Measurements from ENCODE around the gene ZNF22. TPM values are rescaled to one million over a fixed set of nuclear protein-coding genes. Genes with fewer than 3 reads are reported as not detected.

Gene ZNF22
- total and polyA plus RNA-seq, 7 experiments from 2014 or later = 13.1 to 44.7 (median 29.7) TPM

GRCh38 chr10:44968091-44968490 lies 32.6 kb upstream of the ZNF22 start:
- Mint-ChIP-seq H3K4me1 (peaks cover 16 to 39% (median 21%) of the 10 kb centered on the region in 7 donors), H3K27me3 (no peaks in the 10 kb centered on the region), H3K36me3 (peaks cover 0 to 3% (median 0%) of the 10 kb centered on the region in 5 donors), H3K27ac (peak overlapping the region in 3 of 9 donors; percentile 23 to 51 (median 43)), H3K4me3 (peak overlapping the region in 6 of 10 donors; percentile 10 to 67 (median 18)), H3K9me3 (peaks cover 0 to 2% (median 0%) of the 10 kb centered on the region in 11 donors)
- intact Hi-C loops (cut with micrococcal nuclease) = loop anchor here in 1 of 2 donors (1.0 kb wide), 1 partner anchor 9 kb away; the partner anchor contains the start of gene RASSF4
- Histone ChIP-seq H3K4me3 (ENCODE audit: low read length) (no peak overlapping the region), H3K27ac (ENCODE audit: low read depth, low read length) (no peak overlapping the region), H3K36me3 (ENCODE audit: control insufficient read depth in 2 of 3, insufficient read depth in 3 of 3, low read length in 3 of 3) (no peaks in the 10 kb centered on the region), H3K4me1 (ENCODE audit: control insufficient read depth in 2 of 2, insufficient read depth in 2 of 2, low read length in 2 of 2) (peaks cover 13 to 29% of the 10 kb centered on the region in 2 donors), H3K27me3 (ENCODE audit: control insufficient read depth in 2 of 2, insufficient read depth in 2 of 2, low read length in 2 of 2) (no peaks in the 10 kb centered on the region), H3K9me3 (ENCODE audit: control insufficient read depth in 2 of 3, low read length in 3 of 3) (no peaks in the 10 kb centered on the region)
- no peak for DNase-seq
- CTCF ChIA-PET = interaction anchor here (0.7 to 1.4 kb wide), 3 partner anchors 34 to 108 kb away, joined by 3 read pairs; no protein-coding TSS in a partner anchor
- ATAC-seq = peak; percentile 77
- POLR2A ChIA-PET = interaction anchor here (0.6 to 1.1 kb wide), 2 partner anchors 9 to 757 kb away, joined by 3 to 4 read pairs; partner anchors contain the start of gene RASSF4

GRCh38 chr10:44968500-44969400 lies 32.0 kb upstream of the ZNF22 start:
- no peaks in the 10 kb centered on the region for H3K27me3 Mint-ChIP-seq
- ATAC-seq = peak; percentile 64
- Histone ChIP-seq H3K27ac (ENCODE audit: low read depth, low read length) (no peak overlapping the region), H3K4me1 (ENCODE audit: control insufficient read depth in 2 of 2, insufficient read depth in 2 of 2, low read length in 2 of 2) (peaks cover 13 to 30% of the 10 kb centered on the region in 2 donors), H3K9me3 (ENCODE audit: control insufficient read depth in 2 of 3, low read length in 3 of 3) (no peaks in the 10 kb centered on the region), H3K4me3 (ENCODE audit: low read length) (no peak overlapping the region), H3K36me3 (ENCODE audit: control insufficient read depth in 2 of 3, insufficient read depth in 3 of 3, low read length in 3 of 3) (no peaks in the 10 kb centered on the region), H3K27me3 (ENCODE audit: control insufficient read depth in 2 of 2, insufficient read depth in 2 of 2, low read length in 2 of 2) (no peaks in the 10 kb centered on the region)
- peak overlapping the region in 7 of 9 donors; percentile 0 to 43 (median 23) for H3K27ac Mint-ChIP-seq
- intact Hi-C loops (cut with micrococcal nuclease) = loop anchor here in 1 of 2 donors (1.0 kb wide), 1 partner anchor 9 kb away; the partner anchor contains the start of gene RASSF4
- CTCF ChIA-PET = interaction anchor here (0.7 to 1.4 kb wide), 3 partner anchors 35 to 109 kb away, joined by 3 read pairs; no protein-coding TSS in a partner anchor
- H3K9me3 Mint-ChIP-seq = peaks cover 0 to 2% (median 0%) of the 10 kb centered on the region in 11 donors
- POLR2A ChIA-PET = interaction anchor here (0.5 to 0.6 kb wide), 3 partner anchors 7 to 1321 kb away, joined by 3 read pairs; no protein-coding TSS in a partner anchor
- H3K36me3 Mint-ChIP-seq = peaks cover 0 to 3% (median 0%) of the 10 kb centered on the region in 5 donors
- peak in 1 of 9 donors; percentile 23 for DNase-seq
- H3K4me1 Mint-ChIP-seq = peaks cover 16 to 44% (median 25%) of the 10 kb centered on the region in 7 donors
- peak overlapping the region in 7 of 10 donors; percentile 2 to 50 (median 12) for H3K4me3 Mint-ChIP-seq

- POLR2A ChIA-PET = no interaction called here
- Histone ChIP-seq H3K36me3 (ENCODE audit: control insufficient read depth in 2 of 3, insufficient read depth in 3 of 3, low read length in 3 of 3) (no peaks in the 10 kb centered on the region), H3K4me3 (ENCODE audit: low read length) (no peak overlapping the region), H3K9me3 (ENCODE audit: control insufficient read depth in 2 of 3, low read length in 3 of 3) (no peaks in the 10 kb centered on the region), H3K27me3 (ENCODE audit: control insufficient read depth in 2 of 2, insufficient read depth in 2 of 2, low read length in 2 of 2) (no peaks in the 10 kb centered on the region), H3K27ac (ENCODE audit: low read depth, low read length) (no peak overlapping the region), H3K4me1 (ENCODE audit: control insufficient read depth in 2 of 2, insufficient read depth in 2 of 2, low read length in 2 of 2) (peaks cover 13 to 40% of the 10 kb centered on the region in 2 donors)
- Mint-ChIP-seq H3K4me3 (no peak overlapping the region), H3K27ac (peak overlapping the region in 1 of 9 donors; percentile 56), H3K4me1 (peaks cover 16 to 50% (median 28%) of the 10 kb centered on the region in 7 donors), H3K36me3 (peaks cover 0 to 3% (median 0%) of the 10 kb centered on the region in 5 donors), H3K9me3 (peaks cover 0 to 2% (median 0%) of the 10 kb centered on the region in 11 donors), H3K27me3 (no peaks in the 10 kb centered on the region)
- intact Hi-C loops (cut with micrococcal nuclease) = loop anchor here in 1 of 2 donors (5.0 kb wide), 1 partner anchor 1298 kb away; no protein-coding TSS in a partner anchor
- DNase-seq (no peak), ATAC-seq (no peak)
- CTCF ChIA-PET = no interaction called here
Measured at GRCh38 chr10:44969854-44970253, 30.9 kb upstream of the ZNF22 start.

GRCh38 chr10:44970812-44971395 lies 29.8 kb upstream of the ZNF22 start:
- intact Hi-C loops (cut with micrococcal nuclease) = loop anchor here in 1 of 2 donors (5.0 kb wide), 1 partner anchor 1299 kb away; no protein-coding TSS in a partner anchor
- ChIA-PET POLR2A (no interaction called here), CTCF (no interaction called here)
- H3K4me3 Mint-ChIP-seq = no peak overlapping the region
- peaks cover 0 to 2% (median 0%) of the 10 kb centered on the region in 11 donors for H3K9me3 Mint-ChIP-seq
- no peak for ATAC-seq
- peaks cover 0 to 3% (median 0%) of the 10 kb centered on the region in 5 donors for H3K36me3 Mint-ChIP-seq
- no peak overlapping the region for H3K27ac Mint-ChIP-seq
- Histone ChIP-seq H3K4me3 (ENCODE audit: low read length) (no peak overlapping the region), H3K27ac (ENCODE audit: low read depth, low read length) (no peak overlapping the region), H3K36me3 (ENCODE audit: control insufficient read depth in 2 of 3, insufficient read depth in 3 of 3, low read length in 3 of 3) (no peaks in the 10 kb centered on the region), H3K27me3 (ENCODE audit: control insufficient read depth in 2 of 2, insufficient read depth in 2 of 2, low read length in 2 of 2) (no peaks in the 10 kb centered on the region), H3K4me1 (ENCODE audit: control insufficient read depth in 2 of 2, insufficient read depth in 2 of 2, low read length in 2 of 2) (peaks cover 13 to 40% of the 10 kb centered on the region in 2 donors), H3K9me3 (ENCODE audit: control insufficient read depth in 2 of 3, low read length in 3 of 3) (no peaks in the 10 kb centered on the region)
- DNase-seq = no peak
- peaks cover 16 to 44% (median 27%) of the 10 kb centered on the region in 7 donors for H3K4me1 Mint-ChIP-seq
- H3K27me3 Mint-ChIP-seq = no peaks in the 10 kb centered on the region

GRCh38 chr10:44971434-44971833 lies 29.3 kb upstream of the ZNF22 start:
- no peak for ATAC-seq
- intact Hi-C loops (cut with micrococcal nuclease) = loop anchor here in 1 of 2 donors (5.0 kb wide), 1 partner anchor 1299 kb away; no protein-coding TSS in a partner anchor
- Mint-ChIP-seq H3K27ac (no peak overlapping the region), H3K27me3 (no peaks in the 10 kb centered on the region), H3K9me3 (peaks cover 0 to 2% (median 0%) of the 10 kb centered on the region in 11 donors), H3K36me3 (peaks cover 0 to 3% (median 0%) of the 10 kb centered on the region in 5 donors), H3K4me3 (no peak overlapping the region), H3K4me1 (peaks cover 16 to 41% (median 28%) of the 10 kb centered on the region in 7 donors)
- CTCF ChIA-PET = no interaction called here
- POLR2A ChIA-PET = no interaction called here
- Histone ChIP-seq H3K4me3 (ENCODE audit: low read length) (no peak overlapping the region), H3K9me3 (ENCODE audit: control insufficient read depth in 2 of 3, low read length in 3 of 3) (no peaks in the 10 kb centered on the region), H3K4me1 (ENCODE audit: control insufficient read depth in 2 of 2, insufficient read depth in 2 of 2, low read length in 2 of 2) (peaks cover 13 to 36% of the 10 kb centered on the region in 2 donors), H3K36me3 (ENCODE audit: control insufficient read depth in 2 of 3, insufficient read depth in 3 of 3, low read length in 3 of 3) (no peaks in the 10 kb centered on the region), H3K27ac (ENCODE audit: low read depth, low read length) (no peak overlapping the region), H3K27me3 (ENCODE audit: control insufficient read depth in 2 of 2, insufficient read depth in 2 of 2, low read length in 2 of 2) (no peaks in the 10 kb centered on the region)
- DNase-seq = no peak

Data from naive thymus-derived CD4-positive, alpha-beta T cell (primary cell).